Amniotic stem cell (primary cell): ENCODE results near the gene PARVB.

Experiments
- DNase-seq: peaks from one replicate; lab custom pipeline; 2025; lab: John Stamatoyannopoulos, UW

The PARVB gene

GRCh38 chr22:44161673-44162072 lies 137.6 kb downstream of the PARVB start:
- DNase-seq: no peak

GRCh38 chr22:44162960-44163359 lies 138.9 kb downstream of the PARVB start:
- no peak for DNase-seq

- no peak for DNase-seq
These were observed 139.4 kb downstream of the PARVB start for GRCh38 chr22:44163536-44163935.

- no peak for DNase-seq
These were observed 139.9 kb downstream of the PARVB start for GRCh38 chr22:44164031-44164430.

- DNase-seq: no peak
These were observed 141.3 kb downstream of the PARVB start for GRCh38 chr22:44165286-44165874.

- DNase-seq: no peak
These were observed 142.6 kb downstream of the PARVB start for GRCh38 chr22:44166498-44167276.

GRCh38 chr22:44167501-44167900 lies 143.4 kb downstream of the PARVB start:
- DNase-seq: no peak

- no peak for DNase-seq
These were observed 144.1 kb downstream of the PARVB start for GRCh38 chr22:44168206-44168605.

- no peak for DNase-seq
These were observed 146.4 kb downstream of the PARVB start for GRCh38 chr22:44170470-44170869.

- DNase-seq: no peak
These were observed 147.5 kb downstream of the PARVB start for GRCh38 chr22:44171561-44171960.

- DNase-seq: no peak
These were observed 148.4 kb downstream of the PARVB start for GRCh38 chr22:44172370-44173108.

- no peak for DNase-seq
These were observed 149.1 kb downstream of the PARVB start for GRCh38 chr22:44173154-44173553.

- no peak for DNase-seq
These were observed 151.6 kb downstream of the PARVB start for GRCh38 chr22:44175676-44176075.

- no peak for DNase-seq
These were observed 155.3 kb downstream of the PARVB start for GRCh38 chr22:44179196-44179988.

GRCh38 chr22:44179989-44180705 lies 156.0 kb downstream of the PARVB start:
- no peak for DNase-seq

- DNase-seq: no peak
These were observed 156.6 kb downstream of the PARVB start, which contains the start of gene PARVG for GRCh38 chr22:44180706-44181032. PARVG (plus strand) TSS chr22:44180925; CDS start chr22:44183330, 2,405 bp downstream.

GRCh38 chr22:44181033-44181911 lies 157.2 kb downstream of the PARVB start:
- no peak for DNase-seq

- DNase-seq: no peak
These were observed 157.9 kb downstream of the PARVB start for GRCh38 chr22:44181912-44182587.

- DNase-seq: no peak
These were observed 158.6 kb downstream of the PARVB start for GRCh38 chr22:44182588-44183286.

- no peak for DNase-seq
These were observed 159.1 kb downstream of the PARVB start for GRCh38 chr22:44183287-44183588.
